ENCODE results near the gene B3GNT3. TPM values are rescaled to one million over a fixed set of nuclear protein-coding genes. Genes with fewer than 3 reads are reported as not detected.
"Not testable (repeated sequence)": the region's sequence is repeated elsewhere in the genome, so short reads cannot be mapped to it uniquely, and the experiment has no call there.

The B3GNT3 gene
- total and polyA plus RNA-seq, 2 of the 4 experiments (the other 2 are of a cell fraction): not detected

DNA sequence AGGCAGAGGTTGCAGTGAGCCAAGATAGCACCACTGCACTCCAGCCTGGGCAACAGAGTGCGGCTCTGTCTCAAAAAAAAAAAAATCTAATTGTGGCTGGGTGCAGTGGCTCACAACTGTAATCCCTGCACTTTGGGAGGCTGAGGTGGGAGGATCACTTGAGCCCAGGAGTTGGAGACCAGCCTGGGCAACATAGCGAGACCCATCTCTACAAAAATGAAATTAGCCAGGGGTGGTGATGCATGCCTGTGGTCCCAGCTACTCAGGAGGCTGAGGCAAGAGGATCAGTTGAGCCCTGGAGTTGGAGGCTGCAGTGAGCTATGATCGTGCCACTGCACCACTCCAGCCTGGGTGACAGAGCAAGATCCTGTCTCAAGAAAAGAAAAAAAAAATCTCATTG is 3.7 kb downstream of the B3GNT3 start:
- H3K79me1 ChIP-seq (ENCODE audit: low read depth in 1 of 2, low read length in 2 of 2); H3K4me3 ChIP-seq (ENCODE audit: insufficient read depth, low read depth, low read length); H3K4me2 ChIP-seq (ENCODE audit: low read depth, low read length); H3K9ac ChIP-seq (ENCODE audit: low read depth, low read length); H2BK120ac ChIP-seq (ENCODE audit: low read depth, low read length); intact Hi-C loops (cut with micrococcal nuclease); DNase-seq; ATAC-seq (ENCODE audit: low read depth); H4K91ac ChIP-seq (ENCODE audit: insufficient read depth, low read depth, low read length); H2AK5ac ChIP-seq (ENCODE audit: low read depth, low read length); H3K9me3 ChIP-seq (ENCODE audit: control insufficient read depth, insufficient read depth, low read length); H2BK20ac ChIP-seq (ENCODE audit: low read depth, low read length); H3K9me1 ChIP-seq (ENCODE audit: insufficient read depth, low read length); H3K36me3 ChIP-seq (ENCODE audit: control insufficient read depth, insufficient read depth, low read length); H4K20me1 ChIP-seq (ENCODE audit: insufficient read depth, low read length); H2BK15ac ChIP-seq (ENCODE audit: low read depth, low read length); H4K5ac ChIP-seq (ENCODE audit: low read depth, low read length); BruUV-seq (replicated peaks); H2AK9ac ChIP-seq (replicated peaks; ENCODE audit: low read depth, low read length, poor library complexity); H2AFZ ChIP-seq (replicated peaks; ENCODE audit: low read length, poor library complexity); H4K8ac ChIP-seq (ENCODE audit: low read depth in 2 of 2, low read length in 2 of 2); in situ Hi-C loops (cut with MboI; ENCODE audit: low sequenced_read_pairs); dilution Hi-C loops (cut with HindIII; ENCODE audit: low sequenced_read_pairs, unreplicated experiment); POLR2A ChIA-PET (ENCODE audit: unreplicated experiment); H3K56ac ChIP-seq (ENCODE audit: extremely low read depth, insufficient read depth, low read length); H3K23ac ChIP-seq (ENCODE audit: low read depth, low read length); H2BK5ac ChIP-seq (ENCODE audit: low read depth, low read length, poor library complexity, severe bottlenecking); H3K14ac ChIP-seq (replicated peaks; ENCODE audit: low read depth, low read length); H3K18ac ChIP-seq (ENCODE audit: low read depth, low read length); H3K27ac ChIP-seq (ENCODE audit: insufficient read depth, low read length); H3K4me1 ChIP-seq (ENCODE audit: control insufficient read depth, insufficient read depth, low read length); H3K4ac ChIP-seq (ENCODE audit: low read depth, low read length): not testable (repeated sequence)
- 85% methylated on average over 2 of the region's 3 CpGs; no CpG with 5 or more reads in 1 of the 2 experiments for WGBS, 2 experiments (ENCODE audit: extremely low coverage in 2 of 2, insufficient read length in 1 of 2)
- CTCF ChIA-PET: interaction anchor here (0.6 kb wide), 1 partner anchor 13 kb away, joined by 3 read pairs; no protein-coding TSS in a partner anchor
- peaks cover 66% of the 10 kb centered on the region for H3K27me3 ChIP-seq (ENCODE audit: control insufficient read depth, insufficient read depth, low read length)
